ENCODE measurements around the gene HSD17B1. TPM values are rescaled to one million over a fixed set of nuclear protein-coding genes. Genes with fewer than 3 reads are reported as not detected.
"Not testable (repeated sequence)": the region's sequence is repeated elsewhere in the genome, so short reads cannot be mapped to it uniquely, and the experiment has no call there.

HSD17B1 gene, protein sequence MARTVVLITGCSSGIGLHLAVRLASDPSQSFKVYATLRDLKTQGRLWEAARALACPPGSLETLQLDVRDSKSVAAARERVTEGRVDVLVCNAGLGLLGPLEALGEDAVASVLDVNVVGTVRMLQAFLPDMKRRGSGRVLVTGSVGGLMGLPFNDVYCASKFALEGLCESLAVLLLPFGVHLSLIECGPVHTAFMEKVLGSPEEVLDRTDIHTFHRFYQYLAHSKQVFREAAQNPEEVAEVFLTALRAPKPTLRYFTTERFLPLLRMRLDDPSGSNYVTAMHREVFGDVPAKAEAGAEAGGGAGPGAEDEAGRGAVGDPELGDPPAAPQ
- total RNA-seq = 1.3 TPM

- DNase-seq (ENCODE audit: low read depth in 2 of 3, low spot score in 2 of 3) = not testable (repeated sequence)
Measured at GRCh38 chr17:42552736-42553135, at the start of gene HSD17B1. TSS of gene HSD17B1 (plus strand) at chr17:42552923. CDS start at chr17:42552934, 11 bp downstream.

- no peak for DNase-seq (ENCODE audit: low read depth in 2 of 3, low spot score in 2 of 3)
Measured at GRCh38 chr17:42502926-42503325, 49.8 kb upstream of the HSD17B1 start.

- DNase-seq (ENCODE audit: low read depth in 2 of 3, low spot score in 2 of 3) = no peak
Measured at GRCh38 chr17:42507671-42508070, 45.1 kb upstream of the HSD17B1 start.

GRCh38 chr17:42508426-42509165 lies 44.1 kb upstream of the HSD17B1 start:
- no peak for DNase-seq (ENCODE audit: low read depth in 2 of 3, low spot score in 2 of 3)

DNA sequence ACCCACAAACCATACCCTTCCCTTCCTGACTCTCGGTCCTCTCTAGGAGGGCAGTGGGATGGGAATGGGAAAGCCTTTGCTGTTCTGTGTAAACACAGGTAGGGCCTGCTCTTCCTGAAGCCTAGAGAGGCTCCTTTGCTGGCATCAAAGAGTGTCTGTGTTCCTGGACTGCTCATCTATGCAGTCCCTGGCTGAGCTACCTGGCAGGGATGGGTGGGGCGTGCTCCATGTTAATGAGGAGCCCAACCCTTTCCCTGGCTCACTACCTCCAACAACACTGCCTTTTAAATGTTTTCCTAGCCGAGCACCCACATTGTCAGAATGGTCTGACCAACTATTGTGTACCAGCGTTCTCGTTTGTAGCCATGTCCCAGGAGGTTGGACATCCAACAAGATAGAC lies 43.3 kb upstream of the HSD17B1 start:
- no peak for DNase-seq (ENCODE audit: low read depth in 2 of 3, low spot score in 2 of 3)

DNA sequence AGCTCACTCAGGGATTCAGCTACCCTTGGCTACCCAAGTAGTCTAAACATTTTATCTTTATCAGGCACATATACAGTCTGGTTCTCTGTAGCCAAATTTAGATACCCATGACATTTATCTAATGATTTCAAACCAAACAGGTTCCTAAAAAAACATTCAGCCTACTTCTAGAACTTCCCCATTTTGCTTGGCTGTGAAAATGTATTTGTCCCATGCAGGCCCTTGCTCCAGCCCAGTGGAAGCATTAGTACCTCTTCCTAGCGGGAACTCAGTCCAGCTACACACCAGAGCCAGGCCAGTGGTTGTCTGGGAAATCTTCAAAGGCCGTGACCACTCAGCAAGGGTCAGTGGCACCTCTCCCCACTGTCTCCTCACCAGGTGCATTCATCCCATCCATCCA lies 42.9 kb upstream of the HSD17B1 start:
- DNase-seq (ENCODE audit: low read depth in 2 of 3, low spot score in 2 of 3) = peak in 1 of 3 donors; percentile 29

- DNase-seq (ENCODE audit: low read depth in 2 of 3, low spot score in 2 of 3) = no peak
Measured at GRCh38 chr17:42512246-42512645, 40.5 kb upstream of the HSD17B1 start.

- DNase-seq (ENCODE audit: low read depth in 2 of 3, low spot score in 2 of 3) = no peak
Measured at GRCh38 chr17:42512733-42513251, 39.9 kb upstream of the HSD17B1 start.

GRCh38 chr17:42513686-42514085 lies 39.0 kb upstream of the HSD17B1 start:
- DNase-seq (ENCODE audit: low read depth in 2 of 3, low spot score in 2 of 3) = no peak

DNA sequence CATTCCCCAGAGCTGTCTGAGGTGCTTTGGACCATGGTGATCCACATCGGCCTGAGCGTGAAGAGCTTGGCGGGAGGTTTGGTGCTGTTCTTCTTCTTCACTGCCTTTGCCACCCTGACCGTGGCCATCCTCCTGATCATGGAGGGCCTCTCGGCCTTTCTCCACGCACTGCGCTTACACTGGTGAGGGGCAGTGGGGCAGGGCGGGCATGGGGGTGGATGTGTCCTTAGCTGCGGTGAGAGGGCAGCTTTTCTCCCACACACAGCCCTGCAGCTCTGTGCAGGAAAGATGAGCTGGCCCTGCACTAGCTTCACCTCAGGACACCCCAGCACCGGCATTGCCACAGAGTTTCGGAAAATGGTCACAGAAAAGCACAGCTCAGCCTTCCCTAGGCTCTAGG lies 38.4 kb upstream of the HSD17B1 start:
- no peak for DNase-seq (ENCODE audit: low read depth in 2 of 3, low spot score in 2 of 3)

DNA sequence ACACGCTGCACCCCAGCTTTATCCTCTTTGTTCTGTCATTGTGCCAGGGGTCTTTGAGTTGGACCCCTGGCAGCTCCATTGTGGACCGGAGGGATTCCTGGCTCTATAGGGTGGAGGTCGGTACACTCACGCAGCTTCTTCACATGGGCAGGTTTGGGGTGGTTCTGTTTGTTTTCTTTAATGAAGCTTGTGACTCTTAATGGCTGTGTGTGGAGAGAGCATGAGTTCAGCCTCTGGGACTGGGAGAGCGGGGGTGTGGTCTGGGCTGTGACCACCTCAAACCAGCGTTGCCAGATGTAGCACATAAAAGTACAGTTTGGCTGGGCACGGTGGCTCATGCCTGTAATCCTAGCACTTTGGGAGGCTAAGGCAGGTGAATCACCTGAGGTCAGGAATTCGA lies 37.9 kb upstream of the HSD17B1 start:
- DNase-seq (ENCODE audit: low read depth in 2 of 3, low spot score in 2 of 3) = no peak

DNA sequence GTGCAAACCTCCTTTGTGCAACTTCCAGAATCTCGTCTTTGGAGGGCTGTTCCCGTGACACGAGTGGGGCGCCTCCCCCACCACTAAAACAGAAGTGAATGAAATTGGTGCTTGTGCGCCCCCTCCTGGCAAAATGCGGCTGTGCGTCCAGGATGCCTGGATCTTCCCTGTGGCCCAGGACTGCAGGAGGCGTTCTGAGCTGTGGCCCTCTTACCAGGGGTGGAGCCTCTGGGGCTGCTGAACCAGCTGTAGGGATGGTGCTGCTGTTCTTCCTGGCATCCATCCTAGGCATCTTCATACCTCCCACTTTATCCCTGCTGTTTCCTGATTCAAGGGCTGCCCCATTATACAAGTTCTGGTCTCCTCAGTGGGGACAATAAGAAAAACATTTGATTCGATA lies 35.2 kb upstream of the HSD17B1 start:
- peak in 2 of 3 donors; percentile 79 to 86 for DNase-seq (ENCODE audit: low read depth in 2 of 3, low spot score in 2 of 3)

- DNase-seq (ENCODE audit: low read depth in 2 of 3, low spot score in 2 of 3) = peak in 2 of 3 donors; percentile 74 to 85
Measured at GRCh38 chr17:42518046-42518754, 34.5 kb upstream of the HSD17B1 start.

DNA sequence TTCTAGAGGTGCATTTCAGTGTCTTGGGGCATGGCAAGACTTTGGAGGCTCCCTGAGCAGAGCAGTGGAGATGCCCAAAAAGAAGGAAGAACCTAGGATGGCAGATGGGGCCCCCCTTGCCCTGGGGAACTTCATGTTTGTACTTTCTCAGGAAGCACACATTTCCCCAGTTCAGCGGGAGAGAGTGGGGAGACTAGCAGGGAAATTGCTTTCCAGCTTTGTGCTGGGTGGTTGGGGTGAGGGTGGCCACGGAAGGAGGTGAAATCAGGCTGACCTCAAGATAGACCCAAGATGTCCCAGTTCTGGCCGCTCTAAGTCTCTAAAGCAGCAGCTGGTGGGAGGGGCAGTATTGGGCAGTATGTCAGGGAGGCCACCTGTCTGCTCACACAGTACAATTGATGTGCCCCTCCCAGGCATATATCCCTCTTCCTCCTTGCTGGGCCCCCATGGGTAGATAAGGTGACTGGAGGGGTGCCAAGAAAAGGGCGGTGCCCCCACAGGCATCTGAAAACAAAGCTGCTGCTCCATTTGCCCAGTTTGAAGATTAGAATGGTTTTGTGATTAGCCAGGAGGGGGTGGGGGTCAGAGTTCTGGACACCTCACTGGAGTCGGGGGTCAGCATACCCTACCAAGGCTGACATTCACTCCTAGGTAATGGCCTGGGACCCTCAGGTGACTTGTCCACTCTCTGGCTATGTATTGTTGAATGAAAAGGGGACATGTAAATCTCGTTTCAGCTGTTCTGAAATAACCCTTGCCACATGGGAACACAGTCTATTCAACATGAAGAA lies 33.8 kb upstream of the HSD17B1 start:
- peak in 2 of 3 donors; percentile 64 to 72 for DNase-seq (ENCODE audit: low read depth in 2 of 3, low spot score in 2 of 3)

- no peak for DNase-seq (ENCODE audit: low read depth in 2 of 3, low spot score in 2 of 3)
Measured at GRCh38 chr17:42519546-42520491, 32.9 kb upstream of the HSD17B1 start.

GRCh38 chr17:42520540-42520951 lies 32.2 kb upstream of the HSD17B1 start:
- peak in 1 of 3 donors; percentile 55 for DNase-seq (ENCODE audit: low read depth in 2 of 3, low spot score in 2 of 3)

GRCh38 chr17:42521036-42521435 lies 31.7 kb upstream of the HSD17B1 start:
- no peak for DNase-seq (ENCODE audit: low read depth in 2 of 3, low spot score in 2 of 3)

GRCh38 chr17:42521666-42522262 lies 31.0 kb upstream of the HSD17B1 start:
- no peak for DNase-seq (ENCODE audit: low read depth in 2 of 3, low spot score in 2 of 3)

- DNase-seq (ENCODE audit: low read depth in 2 of 3, low spot score in 2 of 3) = no peak
Measured at GRCh38 chr17:42522263-42522790, 30.4 kb upstream of the HSD17B1 start.
